ENCODE results near the gene FAM53A. TPM values are rescaled to one million over a fixed set of nuclear protein-coding genes. Genes with fewer than 3 reads are reported as not detected.

The FAM53A gene
- total and polyA plus RNA-seq, 2 of the 4 experiments (the other 2 are of a cell fraction): 2.0 to 3.1 TPM

- peak overlapping the region; percentile 80 for H3K4ac ChIP-seq (ENCODE audit: low read depth, low read length)
- H3K4me3 ChIP-seq (ENCODE audit: insufficient read depth, low read depth, low read length): peak overlapping the region; percentile 83
- H3K27me3 ChIP-seq (ENCODE audit: control insufficient read depth, insufficient read depth, low read length): no peaks in the 10 kb centered on the region
- dilution Hi-C loops (cut with HindIII; ENCODE audit: low sequenced_read_pairs, unreplicated experiment): no loop called here
- H3K14ac ChIP-seq (replicated peaks; ENCODE audit: low read depth, low read length): no peak overlapping the region; the same call in 1 of the 2 replicates
- no peak overlapping the region; the same call in 1 of the 2 replicates for H3K56ac ChIP-seq (ENCODE audit: extremely low read depth, insufficient read depth, low read length)
- BruUV-seq (replicated peaks): no TSS peak
- H3K36me3 ChIP-seq (ENCODE audit: control insufficient read depth, insufficient read depth, low read length): no peaks in the 10 kb centered on the region
- ATAC-seq (ENCODE audit: low read depth) (no peak), DNase-seq (no peak)
- H3K23ac ChIP-seq (ENCODE audit: low read depth, low read length): no peak overlapping the region
- ChIA-PET POLR2A (ENCODE audit: unreplicated experiment) (no interaction called here), CTCF (no interaction called here)
- peaks cover 6% of the 10 kb centered on the region; the same call in 1 of the 2 replicates for H3K4me1 ChIP-seq (ENCODE audit: control insufficient read depth, insufficient read depth, low read length)
- H3K9ac ChIP-seq (ENCODE audit: low read depth, low read length): no peak overlapping the region
- peak overlapping the region; percentile 17 for H4K91ac ChIP-seq (ENCODE audit: insufficient read depth, low read depth, low read length)
- peak overlapping the region; percentile 68 for H3K4me2 ChIP-seq (ENCODE audit: low read depth, low read length)
- H3K27ac ChIP-seq (ENCODE audit: insufficient read depth, low read length): no peak overlapping the region; the same call in 1 of the 2 replicates
- no peaks in the 10 kb centered on the region for H3K9me3 ChIP-seq (ENCODE audit: control insufficient read depth, insufficient read depth, low read length)
- H2AK9ac ChIP-seq (replicated peaks; ENCODE audit: low read depth, low read length, poor library complexity): peak overlapping the region; percentile 96
- H2BK120ac ChIP-seq (ENCODE audit: low read depth, low read length): no peak overlapping the region
- H4K20me1 ChIP-seq (ENCODE audit: insufficient read depth, low read length): peaks cover 5% of the 10 kb centered on the region
- H3K79me1 ChIP-seq (ENCODE audit: low read depth in 1 of 2, low read length in 2 of 2): peaks cover 0 to 7% of the 10 kb centered on the region in 2 experiments; a peak in 2 of 4 replicates
- H2BK15ac ChIP-seq (ENCODE audit: low read depth, low read length): no peak overlapping the region; the same call in 2 of the 3 replicates
- H2AFZ ChIP-seq (replicated peaks; ENCODE audit: low read length, poor library complexity): peak overlapping the region; percentile 95
- peak overlapping the region; percentile 87 to 95 for H4K8ac ChIP-seq (ENCODE audit: low read depth in 2 of 2, low read length in 2 of 2)
- 29% methylated on average over 31 of the region's 66 CpGs; no CpG with 5 or more reads in 1 of the 2 experiments for WGBS, 2 experiments (ENCODE audit: extremely low coverage in 2 of 2, insufficient read length in 1 of 2)
- in situ Hi-C loops (cut with MboI; ENCODE audit: low sequenced_read_pairs): no loop called here
- H4K5ac ChIP-seq (ENCODE audit: low read depth, low read length): peak overlapping the region; percentile 88
- no peak overlapping the region for H3K18ac ChIP-seq (ENCODE audit: low read depth, low read length)
- no peak for TF ChIP-seq FOS (IDR thresholded peaks at IDR 0.05; ENCODE audit: low read depth, low read length)
- TF ChIP-seq POLR2A (IDR thresholded peaks at IDR 0.05; ENCODE audit: low read depth, low read length): no peak
- TF ChIP-seq SMC3 (IDR thresholded peaks at IDR 0.05; ENCODE audit: low read depth, low read length): no peak
- no peak overlapping the region for H2AK5ac ChIP-seq (ENCODE audit: low read depth, low read length)
- intact Hi-C loops (cut with micrococcal nuclease): no loop called here
- no peak overlapping the region for H2BK20ac ChIP-seq (ENCODE audit: low read depth, low read length)
- H2BK5ac ChIP-seq (ENCODE audit: low read depth, low read length, poor library complexity, severe bottlenecking): peak overlapping the region; percentile 11
- H3K9me1 ChIP-seq (ENCODE audit: insufficient read depth, low read length): peaks cover 4% of the 10 kb centered on the region; the same call in 1 of the 2 replicates
Observed at GRCh38 chr4:1684506-1685234, 557 bp upstream of the FAM53A start.
